KMS-11 (cell line): ENCODE data around the gene CYSLTR1.

ENCODE experiments used
- H2AFZ ChIP-seq: fragments of 200-600 bp; sonication (generic); 2 replicates; pipeline ENCODE4 v1.6.1; 2016; ENCODE audit warnings: antibody characterized with exemption, mixed run types, low read depth
- H3K27ac ChIP-seq: fragments of 200-600 bp; sonication (generic); 2 replicates; pipeline ENCODE4 v1.6.1; 2016; ENCODE audit warnings: mild to moderate bottlenecking, mixed run types
- H3K27me3 ChIP-seq: fragments of 200-600 bp; sonication (generic); 2 replicates; pipeline ENCODE4 v1.6.1; 2017; ENCODE audit warnings: mild to moderate bottlenecking, low read depth, mixed run types, moderate library complexity; ENCODE audit not compliant: insufficient read depth
- H3K36me3 ChIP-seq: fragments of 200-600 bp; sonication (generic); 2 replicates; pipeline ENCODE4 v1.6.1; 2017; ENCODE audit warnings: mild to moderate bottlenecking, mixed run types; ENCODE audit not compliant: insufficient read depth
- H3K4me1 ChIP-seq: fragments of 200-600 bp; sonication (generic); 2 replicates; pipeline ENCODE4 v1.6.1; 2016; ENCODE audit warnings: mild to moderate bottlenecking, low read depth, mixed run types; ENCODE audit not compliant: poor library complexity, severe bottlenecking
- H3K4me2 ChIP-seq: fragments of 200-600 bp; sonication (generic); 2 replicates; pipeline ENCODE4 v1.7.0; 2016; ENCODE audit warnings: mild to moderate bottlenecking, mixed run types
- H3K4me3 ChIP-seq: fragments of 200-600 bp; sonication (generic); IDR thresholded peaks from 2 replicates; pipeline ENCODE4 v1.6.1; 2017; ENCODE audit warnings: low read depth, low read length, mixed read lengths; ENCODE audit not compliant: insufficient read depth
- H3K79me2 ChIP-seq: fragments of 200-600 bp; sonication (generic); 2 replicates; pipeline ENCODE4 v1.6.1; 2016; ENCODE audit warnings: low read depth, mixed run types; ENCODE audit not compliant: insufficient read depth
- H3K9ac ChIP-seq: fragments of 200-600 bp; sonication (generic); 2 replicates; pipeline ENCODE4 v1.6.1; 2016; ENCODE audit warnings: mild to moderate bottlenecking, mixed run types
- H4K20me1 ChIP-seq: fragments of 200-600 bp; sonication (generic); 2 replicates; pipeline ENCODE4 v1.6.1; 2016; ENCODE audit warnings: mild to moderate bottlenecking, mixed run types; ENCODE audit not compliant: insufficient read depth
- CTCF ChIP-seq: fragments of 200-600 bp; sonication (generic); conservative IDR thresholded peaks from 2 replicates; pipeline ENCODE4 v1.6.1; 2017; ENCODE audit warnings: low read depth, mild to moderate bottlenecking, antibody characterized with exemption, low read length, moderate library complexity, mixed read lengths

The CYSLTR1 gene

GRCh38 chrX:78330068-78330467 lies 2.7 kb upstream of the CYSLTR1 start:
- Histone ChIP-seq H3K79me2 (no peaks in the 10 kb centered on the region), H2AFZ (no peak overlapping the region), H3K27ac (no peak overlapping the region), H3K9ac (no peak overlapping the region), H3K4me2 (no peak overlapping the region), H3K27me3 (no peaks in the 10 kb centered on the region), H3K4me1 (peaks cover 10% of the 10 kb centered on the region), H4K20me1 (no peaks in the 10 kb centered on the region), H3K4me3 (no peak overlapping the region), H3K36me3 (no peaks in the 10 kb centered on the region)
- no peak for TF ChIP-seq CTCF

GRCh38 chrX:78329486-78329885 lies 2.1 kb upstream of the CYSLTR1 start:
- Histone ChIP-seq H3K27ac (no peak overlapping the region), H3K4me2 (no peak overlapping the region)

GRCh38 chrX:78326401-78326800 lies 1.0 kb downstream of the CYSLTR1 start:
- Histone ChIP-seq H3K27me3 (no peaks in the 10 kb centered on the region), H3K4me2 (no peak overlapping the region), H3K4me1 (no peaks in the 10 kb centered on the region), H4K20me1 (no peaks in the 10 kb centered on the region), H3K27ac (no peak overlapping the region), H3K9ac (no peak overlapping the region), H2AFZ (no peak overlapping the region), H3K79me2 (no peaks in the 10 kb centered on the region), H3K36me3 (no peaks in the 10 kb centered on the region), H3K4me3 (no peak overlapping the region)
- TF ChIP-seq CTCF: no peak

More at GRCh38 chrX:78329486-78329885, 2.1 kb upstream of the CYSLTR1 start:
- Histone ChIP-seq H2AFZ (no peak overlapping the region), H3K36me3 (no peaks in the 10 kb centered on the region), H3K79me2 (no peaks in the 10 kb centered on the region), H3K4me3 (no peak overlapping the region), H3K27me3 (no peaks in the 10 kb centered on the region), H3K9ac (no peak overlapping the region), H3K4me1 (peaks cover 10% of the 10 kb centered on the region), H4K20me1 (no peaks in the 10 kb centered on the region)
- TF ChIP-seq CTCF: no peak

- H3K4me2 ChIP-seq: no peak overlapping the region
- H3K4me1 ChIP-seq: no peaks in the 10 kb centered on the region
- H2AFZ ChIP-seq: no peak overlapping the region
- H3K27me3 ChIP-seq: no peaks in the 10 kb centered on the region
- H3K27ac ChIP-seq: no peak overlapping the region
- H3K36me3 ChIP-seq: no peaks in the 10 kb centered on the region
- TF ChIP-seq CTCF: no peak
- H4K20me1 ChIP-seq: no peaks in the 10 kb centered on the region
- H3K79me2 ChIP-seq: no peaks in the 10 kb centered on the region
- H3K4me3 ChIP-seq: no peak overlapping the region
- H3K9ac ChIP-seq: no peak overlapping the region
Observed at GRCh38 chrX:78322863-78323262, 4.5 kb downstream of the CYSLTR1 start.
